HG03575 (cell line): ENCODE results near the gene SLC44A1.
A peak's percentile ranks its signal among the peaks of the same experiment; 100 is the strongest.

Source experiments
- ATAC-seq: cut with Tn5 transposase; IDR thresholded peaks from one replicate; pipeline ENCODE4 v1.9.1; 2021; ENCODE audit not compliant: unreplicated experiment, insufficient number of reproducible peaks, low FRiP score; ENCODE audit errors: extremely low read depth

The SLC44A1 gene

GRCh38 chr9:105360344-105360743 lies 115.9 kb downstream of the SLC44A1 start:
- no peak for ATAC-seq

- ATAC-seq = no peak
These were observed 117.4 kb downstream of the SLC44A1 start for GRCh38 chr9:105361873-105362272.

GRCh38 chr9:105362470-105362869 lies 118.0 kb downstream of the SLC44A1 start:
- ATAC-seq = no peak

GRCh38 chr9:105363837-105364236 lies 119.4 kb downstream of the SLC44A1 start:
- ATAC-seq = no peak

DNA sequence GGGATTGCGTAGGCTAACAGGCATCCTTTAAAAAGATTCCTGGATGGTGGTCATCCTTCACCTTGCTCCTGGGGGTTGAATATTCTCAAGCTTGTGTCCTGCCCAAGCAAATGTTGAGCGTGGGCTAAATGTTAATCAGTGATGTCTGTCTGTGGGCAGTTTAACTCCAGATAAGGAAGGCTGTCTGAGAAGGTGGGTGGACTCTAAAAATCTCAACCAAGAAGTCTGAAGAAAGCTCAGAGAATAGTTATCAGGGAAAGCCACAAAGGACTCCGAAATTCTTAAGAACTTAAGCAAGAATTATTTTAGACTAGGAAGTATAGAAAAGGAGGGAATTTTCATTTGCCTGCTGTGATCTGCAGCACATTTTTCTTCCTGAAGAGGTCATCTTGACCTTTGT lies 125.5 kb downstream of the SLC44A1 start:
- ATAC-seq = no peak

DNA sequence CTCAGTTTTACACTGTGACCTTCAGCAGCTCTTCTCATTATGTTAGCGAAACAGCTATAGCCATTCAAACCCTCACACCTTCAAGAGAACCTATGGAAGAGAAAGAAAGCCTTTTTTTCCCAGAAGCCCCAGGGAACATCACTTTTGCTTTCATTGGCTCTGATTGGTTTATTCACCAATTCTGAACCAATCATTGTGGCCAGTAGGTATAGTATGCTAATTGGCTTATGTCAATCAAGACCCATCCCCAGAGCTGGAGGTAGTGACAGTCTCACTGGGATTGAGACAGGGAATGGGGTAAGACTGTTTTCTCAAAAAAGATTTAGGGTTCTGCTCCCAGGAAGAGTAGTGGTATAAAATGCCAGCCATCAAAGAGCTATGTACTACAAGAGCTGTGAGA lies 129.3 kb downstream of the SLC44A1 start:
- ATAC-seq = no peak

- no peak for ATAC-seq
These were observed 130.9 kb downstream of the SLC44A1 start for GRCh38 chr9:105375323-105375722.

DNA sequence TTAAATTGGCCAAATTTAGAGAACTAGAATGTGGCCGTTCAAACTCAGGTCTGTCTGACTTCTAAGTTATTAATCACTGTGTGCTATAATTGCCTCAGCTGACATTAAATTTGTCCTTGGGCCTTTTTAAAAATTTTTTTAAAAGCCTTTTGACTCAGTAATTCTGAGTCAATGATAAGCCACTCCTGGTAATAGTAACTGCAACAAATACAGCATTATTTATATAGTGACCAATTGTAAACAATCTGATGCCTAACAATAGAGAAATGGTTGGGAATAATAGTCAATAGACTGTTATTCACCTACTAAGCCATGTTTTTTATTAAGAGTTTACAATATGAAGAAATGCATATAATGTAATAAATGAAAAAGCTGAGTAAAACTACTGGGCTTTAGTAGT lies 132.4 kb downstream of the SLC44A1 start:
- ATAC-seq = no peak

GRCh38 chr9:105385381-105385985 lies 141.0 kb downstream of the SLC44A1 start:
- peak; percentile 91 for ATAC-seq

DNA sequence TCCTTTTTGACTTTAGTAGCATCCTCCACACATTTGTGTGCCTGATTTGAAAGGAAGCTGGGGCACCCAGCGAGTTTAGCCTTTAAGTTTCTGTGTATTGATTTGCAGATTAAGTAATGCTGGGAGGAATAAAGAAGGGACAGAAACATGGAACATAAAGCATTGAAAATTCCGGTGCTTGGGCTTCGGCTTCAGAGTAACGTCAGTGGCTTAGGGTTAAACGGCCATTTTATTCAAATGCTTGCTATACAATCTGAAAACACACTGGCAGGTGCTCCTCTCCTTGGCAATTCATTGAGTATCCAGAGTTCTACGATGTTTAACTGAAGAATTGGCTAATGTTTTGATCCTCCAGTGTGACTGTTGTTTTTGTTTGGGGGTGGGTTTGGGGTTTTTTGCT lies 145.3 kb downstream of the SLC44A1 start:
- no peak for ATAC-seq

DNA sequence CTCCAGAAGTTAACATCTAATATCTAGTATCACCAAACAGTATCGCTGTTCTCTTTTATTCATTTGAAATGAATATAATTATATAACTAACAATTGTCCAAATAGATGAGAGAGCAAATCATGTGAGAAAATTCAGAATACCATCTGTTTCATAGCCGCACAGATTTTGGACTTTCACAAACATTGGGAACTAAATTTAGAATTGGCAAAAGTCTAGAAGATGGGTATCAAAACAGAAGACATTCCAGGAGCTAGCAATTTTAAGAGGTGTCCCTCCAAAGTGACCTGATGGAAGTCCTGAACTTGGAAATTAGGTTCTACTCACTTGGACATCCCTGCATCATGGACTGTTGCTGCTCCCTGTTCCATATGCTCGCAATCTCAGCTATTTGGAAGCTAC lies 146.4 kb downstream of the SLC44A1 start:
- no peak for ATAC-seq

DNA sequence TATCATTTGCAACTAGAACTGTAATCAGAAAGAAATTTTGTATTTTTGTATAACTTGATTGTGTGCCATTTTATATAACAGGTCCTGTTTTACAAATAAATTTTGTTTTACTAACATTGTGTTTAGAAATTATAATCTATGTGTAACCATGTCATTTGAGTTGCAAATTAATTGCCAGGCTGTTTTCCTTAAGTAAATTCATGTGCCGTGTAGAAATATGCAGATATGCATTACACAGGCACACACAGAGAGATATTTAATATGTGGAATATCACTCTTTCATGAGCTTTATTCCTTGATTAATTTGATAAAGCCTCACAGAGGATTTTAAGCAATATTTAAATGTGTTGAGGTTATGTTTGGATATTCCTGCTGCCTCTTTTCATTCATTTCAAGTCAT lies 146.8 kb downstream of the SLC44A1 start:
- no peak for ATAC-seq

- ATAC-seq = no peak
These were observed 148.1 kb downstream of the SLC44A1 start for GRCh38 chr9:105392531-105392930.

GRCh38 chr9:105393576-105394344 lies 149.3 kb downstream of the SLC44A1 start:
- ATAC-seq = no peak

- ATAC-seq = no peak
These were observed 152.0 kb downstream of the SLC44A1 start for GRCh38 chr9:105396441-105396840.

GRCh38 chr9:105396901-105397300 lies 152.4 kb downstream of the SLC44A1 start:
- ATAC-seq = no peak

DNA sequence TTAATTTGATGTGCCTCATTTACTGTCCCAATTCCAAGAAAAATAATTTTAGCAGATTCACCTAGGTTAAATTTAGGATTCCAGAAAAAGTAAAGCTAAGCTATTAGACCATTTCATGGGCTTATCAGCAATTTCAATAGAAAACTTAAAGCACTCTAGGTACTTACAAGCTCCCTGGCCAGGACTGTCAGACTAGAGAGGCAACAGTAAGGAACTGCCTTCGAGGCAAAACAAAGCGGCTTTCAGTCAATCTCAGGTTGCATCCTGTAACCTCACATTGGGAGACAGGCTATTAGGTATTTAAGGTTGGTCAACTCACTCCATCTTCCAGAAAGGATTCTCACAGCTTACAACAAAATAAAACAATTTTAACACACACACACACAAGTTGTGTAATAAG lies 154.7 kb downstream of the SLC44A1 start:
- ATAC-seq = no peak

DNA sequence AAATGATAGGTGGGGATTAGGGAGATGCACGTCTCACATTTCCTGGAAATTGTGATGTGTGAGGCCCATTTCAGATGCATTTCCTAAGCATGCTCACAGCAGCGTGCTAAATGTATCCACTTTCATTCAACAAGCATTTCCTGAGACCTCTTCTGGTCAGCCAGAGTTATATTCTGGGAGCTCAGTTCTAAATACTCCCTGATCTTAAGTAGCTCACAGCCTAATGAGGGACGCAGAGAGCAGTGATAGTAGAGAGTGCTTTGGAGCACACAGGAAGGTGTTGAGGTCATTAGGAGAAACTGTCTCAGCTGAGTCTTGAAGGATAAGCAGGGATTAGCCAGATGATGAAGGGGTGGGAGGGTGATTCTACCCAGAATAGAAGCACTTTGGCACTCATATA lies 157.2 kb downstream of the SLC44A1 start:
- ATAC-seq = no peak

DNA sequence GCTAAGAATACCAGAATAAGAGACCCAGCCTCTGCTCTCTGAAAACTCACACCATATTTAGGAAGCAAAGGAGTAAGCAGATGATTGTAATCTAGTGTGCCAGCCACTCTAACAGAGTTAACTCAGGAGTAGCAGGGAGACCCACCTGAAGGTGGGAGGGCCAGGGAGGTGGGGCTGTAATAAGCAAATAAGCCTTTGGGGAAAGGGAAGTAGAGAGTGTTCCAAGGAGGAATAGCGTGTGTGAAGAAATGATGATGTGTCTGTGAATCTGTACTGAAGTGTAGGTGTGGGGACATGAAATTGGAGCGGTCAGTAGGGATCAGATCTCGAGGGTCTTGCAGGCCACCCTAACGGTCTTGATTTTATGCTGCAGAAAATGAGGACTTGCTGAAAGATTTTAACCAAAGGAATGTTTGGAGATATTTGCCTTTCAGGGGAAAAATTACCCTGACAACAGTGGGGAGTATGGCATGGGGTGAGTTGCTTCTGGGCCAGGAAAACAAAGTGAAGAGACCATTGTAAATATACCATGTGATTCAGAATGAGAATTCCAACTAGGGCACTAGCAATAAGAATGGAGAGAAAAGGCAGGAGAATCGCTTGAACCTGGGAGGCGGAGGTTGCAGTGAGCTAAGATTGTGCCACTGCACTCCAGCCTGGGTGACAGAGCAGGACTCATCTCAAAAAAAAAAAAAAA lies 159.2 kb downstream of the SLC44A1 start:
- ATAC-seq = no peak

GRCh38 chr9:105405514-105406131 lies 161.2 kb downstream of the SLC44A1 start:
- ATAC-seq = peak; percentile 82
